Measurements from ENCODE around the gene MRPS22. TPM values are rescaled to one million over a fixed set of nuclear protein-coding genes. Genes with fewer than 3 reads are reported as not detected.

MRPS22 gene
- total and polyA plus RNA-seq, 3 donors from 2014 or later, result 61.1 to 95.8 (median 63.4) TPM

DNA sequence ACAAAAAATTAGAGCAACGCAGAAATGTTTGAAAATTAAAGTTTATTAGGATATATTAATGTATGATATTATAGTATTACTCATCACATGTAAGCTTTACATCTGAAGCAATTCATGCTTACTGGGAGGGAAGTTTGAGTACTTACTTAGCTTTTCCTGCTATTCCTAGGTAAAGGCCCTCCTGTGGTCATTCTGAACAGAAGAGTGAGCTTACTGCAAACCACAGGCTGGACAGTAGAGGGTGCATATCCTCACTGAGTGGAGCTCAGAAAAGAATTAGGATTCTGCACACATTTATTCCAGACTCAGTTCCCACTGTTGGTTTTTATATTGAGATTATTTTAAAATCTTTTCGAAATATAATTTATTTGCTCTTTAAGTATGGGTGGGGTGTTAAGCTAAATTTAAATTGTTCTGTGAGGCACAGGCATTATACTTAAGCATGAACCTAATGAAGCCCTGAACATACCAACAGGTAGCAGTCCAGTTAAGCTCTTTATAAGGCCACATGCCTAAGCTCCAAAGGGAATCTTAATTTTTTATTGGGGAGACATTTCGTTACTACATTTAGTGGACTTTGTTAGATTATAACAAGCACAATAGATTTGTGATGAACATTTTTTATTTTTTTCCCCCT is 10.2 kb downstream of the MRPS22 start:
- peak; percentile 34 for DNase-seq
- WGBS, 2 donors, result 75 to 78% methylated on average over 3 of the region's 3 CpGs
- TF ChIP-seq POLR2A (IDR thresholded peaks at IDR 0.05), result no peak
- TF ChIP-seq, protein P1, sequence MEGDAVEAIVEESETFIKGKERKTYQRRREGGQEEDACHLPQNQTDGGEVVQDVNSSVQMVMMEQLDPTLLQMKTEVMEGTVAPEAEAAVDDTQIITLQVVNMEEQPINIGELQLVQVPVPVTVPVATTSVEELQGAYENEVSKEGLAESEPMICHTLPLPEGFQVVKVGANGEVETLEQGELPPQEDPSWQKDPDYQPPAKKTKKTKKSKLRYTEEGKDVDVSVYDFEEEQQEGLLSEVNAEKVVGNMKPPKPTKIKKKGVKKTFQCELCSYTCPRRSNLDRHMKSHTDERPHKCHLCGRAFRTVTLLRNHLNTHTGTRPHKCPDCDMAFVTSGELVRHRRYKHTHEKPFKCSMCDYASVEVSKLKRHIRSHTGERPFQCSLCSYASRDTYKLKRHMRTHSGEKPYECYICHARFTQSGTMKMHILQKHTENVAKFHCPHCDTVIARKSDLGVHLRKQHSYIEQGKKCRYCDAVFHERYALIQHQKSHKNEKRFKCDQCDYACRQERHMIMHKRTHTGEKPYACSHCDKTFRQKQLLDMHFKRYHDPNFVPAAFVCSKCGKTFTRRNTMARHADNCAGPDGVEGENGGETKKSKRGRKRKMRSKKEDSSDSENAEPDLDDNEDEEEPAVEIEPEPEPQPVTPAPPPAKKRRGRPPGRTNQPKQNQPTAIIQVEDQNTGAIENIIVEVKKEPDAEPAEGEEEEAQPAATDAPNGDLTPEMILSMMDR (IDR thresholded peaks at IDR 0.05), result peak; percentile 9 to 49 (median 45)
- Histone ChIP-seq H3K4me1 (no peaks in the 10 kb centered on the region), H3K9me3 (no peaks in the 10 kb centered on the region), H3K27me3 (no peaks in the 10 kb centered on the region), H3K36me3 (ENCODE audit: low read depth, missing control alignments) (no peaks in the 10 kb centered on the region), H3K4me3 (no peak overlapping the region), H3K27ac (no peak overlapping the region)
- intact Hi-C loops (cut with DNase I; ENCODE audit: low total_unique reads), result no loop called here

DNA sequence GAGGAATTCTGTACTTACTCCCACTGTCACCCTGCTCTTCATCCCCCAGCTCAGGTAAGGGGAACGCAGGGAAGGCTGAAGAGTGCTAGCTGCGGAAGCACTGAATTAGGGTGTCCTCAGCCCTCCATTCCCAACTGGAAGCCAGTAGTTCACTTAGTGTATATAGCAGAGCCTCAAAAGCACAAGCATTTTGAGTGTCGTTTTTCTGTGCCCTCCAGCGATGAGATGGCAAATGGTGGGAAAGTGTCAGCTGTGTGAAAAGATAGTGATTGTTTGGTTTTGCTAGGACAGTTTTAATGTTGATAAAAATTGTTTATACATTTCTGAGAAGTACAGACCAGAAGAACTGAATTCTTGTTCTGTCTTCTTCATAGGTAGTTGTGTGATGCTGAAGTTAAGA is 10.8 kb downstream of the MRPS22 start:
- TF ChIP-seq, protein P1 (IDR thresholded peaks at IDR 0.05), result no peak
- no peak for TF ChIP-seq POLR2A (IDR thresholded peaks at IDR 0.05)
- intact Hi-C loops (cut with DNase I; ENCODE audit: low total_unique reads), result no loop called here
- H3K27ac ChIP-seq, result no peak overlapping the region
- no peaks in the 10 kb centered on the region for H3K4me1 ChIP-seq
- no peaks in the 10 kb centered on the region for H3K36me3 ChIP-seq (ENCODE audit: low read depth, missing control alignments)
- H3K9me3 ChIP-seq, result no peaks in the 10 kb centered on the region
- H3K4me3 ChIP-seq, result no peak overlapping the region
- no peaks in the 10 kb centered on the region for H3K27me3 ChIP-seq
- WGBS, 2 donors, result 89 to 91% methylated on average over 4 of the region's 4 CpGs
- DNase-seq, result no peak

DNA sequence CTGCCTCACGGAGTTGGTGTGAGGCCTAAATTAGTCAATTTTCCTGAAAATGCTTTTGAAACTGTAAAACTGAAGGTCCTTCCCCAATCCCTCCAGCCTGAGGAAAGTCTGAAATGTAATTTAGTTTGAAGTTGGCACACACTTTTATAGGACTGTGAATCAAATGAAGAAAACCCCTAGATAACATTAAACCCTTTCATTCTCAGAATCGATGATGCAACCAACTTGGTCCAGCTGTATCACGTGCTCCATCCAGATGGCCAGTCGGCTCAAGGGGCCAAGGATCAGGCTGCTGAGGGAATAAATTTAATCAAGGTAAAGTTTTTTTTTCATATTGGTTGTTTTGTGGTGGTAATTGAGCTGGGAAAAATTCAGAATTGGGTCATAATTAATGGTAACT is 11.7 kb downstream of the MRPS22 start:
- Histone ChIP-seq H3K27me3 (no peaks in the 10 kb centered on the region), H3K9me3 (no peaks in the 10 kb centered on the region), H3K36me3 (ENCODE audit: low read depth, missing control alignments) (no peaks in the 10 kb centered on the region), H3K27ac (no peak overlapping the region), H3K4me3 (no peak overlapping the region), H3K4me1 (no peaks in the 10 kb centered on the region)
- intact Hi-C loops (cut with DNase I; ENCODE audit: low total_unique reads), result no loop called here
- 56 to 74% methylated on average over 4 of the region's 4 CpGs for WGBS, 2 donors
- DNase-seq, result no peak
- no peak for TF ChIP-seq POLR2A (IDR thresholded peaks at IDR 0.05)
- TF ChIP-seq, protein P1 (IDR thresholded peaks at IDR 0.05), result no peak

- TF ChIP-seq POLR2A (IDR thresholded peaks at IDR 0.05), result no peak
- TF ChIP-seq, protein P1 (IDR thresholded peaks at IDR 0.05), result no peak
- DNase-seq, result no peak
- intact Hi-C loops (cut with DNase I; ENCODE audit: low total_unique reads), result no loop called here
- H3K4me1 ChIP-seq, result no peaks in the 10 kb centered on the region
- H3K36me3 ChIP-seq (ENCODE audit: low read depth, missing control alignments), result no peaks in the 10 kb centered on the region
- no peak overlapping the region for H3K4me3 ChIP-seq
- H3K9me3 ChIP-seq, result no peaks in the 10 kb centered on the region
- H3K27me3 ChIP-seq, result no peaks in the 10 kb centered on the region
- WGBS, 2 donors, result 33 to 82% methylated on average over 1 of the region's 1 CpG
- H3K27ac ChIP-seq, result no peak overlapping the region
These were observed 12.1 kb downstream of the MRPS22 start for GRCh38 chr3:139355891-139356290.

- WGBS, 2 donors, result 81 to 82% methylated on average over 4 of the region's 4 CpGs
These were observed 14.1 kb downstream of the MRPS22 start for GRCh38 chr3:139357899-139358298.

More at GRCh38 chr3:139357899-139358298, 14.1 kb downstream of the MRPS22 start:
- H3K9me3 ChIP-seq, result no peaks in the 10 kb centered on the region
- no peak overlapping the region for H3K27ac ChIP-seq
- TF ChIP-seq, protein P1 (IDR thresholded peaks at IDR 0.05), result no peak
- TF ChIP-seq POLR2A (IDR thresholded peaks at IDR 0.05), result no peak
- no peak overlapping the region for H3K4me3 ChIP-seq
- no peak for DNase-seq
- H3K4me1 ChIP-seq, result no peaks in the 10 kb centered on the region
- intact Hi-C loops (cut with DNase I; ENCODE audit: low total_unique reads), result no loop called here
- no peaks in the 10 kb centered on the region for H3K27me3 ChIP-seq
- H3K36me3 ChIP-seq (ENCODE audit: low read depth, missing control alignments), result no peaks in the 10 kb centered on the region

Measured in testis (tissue), 3 donors.